GM23338 (cell line): Measurements from ENCODE around the gene NECTIN3. TPM values are rescaled to one million over a fixed set of nuclear protein-coding genes. Genes with fewer than 3 reads are reported as not detected.

ENCODE experiments used
- ATAC-seq: fragments of 200-7000 bp; cut with Tn5 transposase; 3 replicates; pipeline ENCODE4 v1.9.1; 2020
- DNase-seq: peaks from one replicate; pipeline ENCODE4 v3.0.0-alpha.2; 2015; ENCODE audit warnings: low spot score
- H2AFZ ChIP-seq: fragments of 200-600 bp; sonication (generic); 2 replicates; pipeline ENCODE4 v1.8.0; 2016; ENCODE audit warnings: antibody characterized with exemption, mild to moderate bottlenecking, moderate library complexity
- H3F3A ChIP-seq: fragments of 200-600 bp; sonication (generic); replicated peaks from 2 replicates; pipeline ENCODE4 v1.8.0; 2017; ENCODE audit warnings: antibody characterized with exemption, mixed run types, low read depth
- H3K27ac ChIP-seq: fragments of 200-600 bp; sonication (generic); 2 replicates; pipeline ENCODE4 v1.6.1; 2016; ENCODE audit warnings: low read depth
- H3K27me3 ChIP-seq: fragments of 200-600 bp; sonication (generic); 2 replicates; pipeline ENCODE4 v1.8.0; 2016; ENCODE audit warnings: mild to moderate bottlenecking, mixed run types, moderate library complexity; ENCODE audit not compliant: insufficient read depth
- H3K36me3 ChIP-seq: fragments of 200-600 bp; sonication (generic); 2 replicates; pipeline ENCODE4 v1.8.0; 2016; ENCODE audit warnings: mild to moderate bottlenecking; ENCODE audit not compliant: insufficient read depth
- H3K4me1 ChIP-seq: fragments of 200-600 bp; sonication (generic); 2 replicates; pipeline ENCODE4 v1.8.0; 2016; ENCODE audit warnings: mild to moderate bottlenecking, moderate library complexity; ENCODE audit not compliant: insufficient read depth
- H3K4me2 ChIP-seq: fragments of 200-600 bp; sonication (generic); 2 replicates; pipeline ENCODE4 v1.7.1; 2017; ENCODE audit warnings: mixed run types
- H3K4me3 ChIP-seq: fragments of 200-600 bp; sonication (generic); 2 replicates; pipeline ENCODE4 v1.6.1; 2016; ENCODE audit warnings: mixed run types
- H3K79me2 ChIP-seq: fragments of 200-600 bp; sonication (generic); replicated peaks from 2 replicates; pipeline ENCODE4 v1.8.0; 2017; ENCODE audit warnings: mild to moderate bottlenecking; ENCODE audit not compliant: insufficient read depth
- H3K9me2 ChIP-seq: fragments of 200-600 bp; sonication (generic); 2 replicates; pipeline ENCODE4 v1.8.0; 2017; ENCODE audit not compliant: insufficient read depth
- H4K20me1 ChIP-seq: fragments of 200-600 bp; sonication (generic); replicated peaks from 2 replicates; pipeline ENCODE4 v1.8.0; 2017; ENCODE audit warnings: mild to moderate bottlenecking; ENCODE audit not compliant: insufficient read depth
- H3K27ac Mint-ChIP-seq: 2 replicates; pipeline ENCODE4 v1.8.0; 2020; ENCODE audit warnings: inconsistent platforms, mild to moderate bottlenecking, moderate library complexity, mixed read lengths
- H3K27me3 Mint-ChIP-seq: 3 replicates; pipeline ENCODE4 v1.8.0; 2022; ENCODE audit warnings: low read depth, mild to moderate bottlenecking, moderate library complexity, mixed read lengths, inconsistent platforms; ENCODE audit not compliant: insufficient read depth, poor library complexity
- H3K36me3 Mint-ChIP-seq: 3 replicates; pipeline ENCODE4 v1.8.0; 2021; ENCODE audit warnings: low read depth, mild to moderate bottlenecking, inconsistent platforms, moderate library complexity, mixed read lengths
- H3K4me1 Mint-ChIP-seq: 3 replicates; pipeline ENCODE4 v1.8.0; 2020; ENCODE audit warnings: mild to moderate bottlenecking, inconsistent platforms, mixed read lengths
- H3K4me3 Mint-ChIP-seq: 3 replicates; pipeline ENCODE4 v1.8.0; 2021; ENCODE audit warnings: moderate library complexity, mild to moderate bottlenecking, inconsistent platforms, mixed read lengths
- H3K9me3 Mint-ChIP-seq: 3 replicates; pipeline ENCODE4 v1.8.0; 2020; ENCODE audit warnings: moderate library complexity, mild to moderate bottlenecking, inconsistent platforms, mixed read lengths
- CREB1 ChIP-seq: fragments of 250-450 bp; sonication (Bioruptor Pico); IDR thresholded peaks from 2 replicates; pipeline ENCODE4 v1.5.0; 2020; ENCODE audit warnings: low read depth, mild to moderate bottlenecking, moderate library complexity
- EZH2 ChIP-seq: fragments of 200-600 bp; sonication (generic); IDR thresholded peaks from one replicate; pipeline ENCODE4 v1.8.0; 2017; ENCODE audit warnings: antibody characterized with exemption, mild to moderate bottlenecking, low read depth; ENCODE audit not compliant: unreplicated experiment
- NANOG ChIP-seq: IDR thresholded peaks from 2 replicates; pipeline ENCODE4 v1.6.1; 2016; ENCODE audit warnings: antibody characterized with exemption, borderline replicate concordance
- polyA plus RNA-seq: library from polyadenylated mRNA; unstranded; fragments of >200 nt; fragmentation: Nextera tagmentation; extraction: Ambion mirVana; gene quantifications from 2 replicates; pipeline ENCODE4 v1.2.1, GENCODE V29; 2016
- total RNA-seq: library from RNA; depleted of rRNA; stranded (reverse); fragments of >200 nt; shearing (Covaris generic); gene quantifications from 2 replicates; pipeline ENCODE4 v1.2.3, GENCODE V29; 2014
- TF ChIP-seq, protein P1 (sequence below): IDR thresholded peaks from one replicate; pipeline ENCODE4 v1.6.1; 2018; ENCODE audit warnings: antibody characterized with exemption; ENCODE audit not compliant: unreplicated experiment
- TF ChIP-seq, protein P2 (sequence below): fragments of 250-450 bp; sonication (Bioruptor Pico); IDR thresholded peaks from 2 replicates; pipeline ENCODE4 v1.5.0; 2020; ENCODE audit warnings: mild to moderate bottlenecking, moderate library complexity
- TF ChIP-seq, protein P3 (sequence below), 2 experiments: fragments of 200-600 bp in 1 of 2; sonication (generic) in 1 of 2; conservative IDR thresholded peaks; 2 replicates each; pipeline versions ENCODE4 v1.5.1 to v1.6.1; 2016 to 2017; ENCODE audit warnings: antibody characterized with exemption in 2 of 2, low read depth in 2 of 2, mild to moderate bottlenecking in 2 of 2, moderate library complexity in 1 of 2

Gene NECTIN3
- total and polyA plus RNA-seq, 2 experiments from 2014 or later, result 16.0 to 48.2 TPM

DNA sequence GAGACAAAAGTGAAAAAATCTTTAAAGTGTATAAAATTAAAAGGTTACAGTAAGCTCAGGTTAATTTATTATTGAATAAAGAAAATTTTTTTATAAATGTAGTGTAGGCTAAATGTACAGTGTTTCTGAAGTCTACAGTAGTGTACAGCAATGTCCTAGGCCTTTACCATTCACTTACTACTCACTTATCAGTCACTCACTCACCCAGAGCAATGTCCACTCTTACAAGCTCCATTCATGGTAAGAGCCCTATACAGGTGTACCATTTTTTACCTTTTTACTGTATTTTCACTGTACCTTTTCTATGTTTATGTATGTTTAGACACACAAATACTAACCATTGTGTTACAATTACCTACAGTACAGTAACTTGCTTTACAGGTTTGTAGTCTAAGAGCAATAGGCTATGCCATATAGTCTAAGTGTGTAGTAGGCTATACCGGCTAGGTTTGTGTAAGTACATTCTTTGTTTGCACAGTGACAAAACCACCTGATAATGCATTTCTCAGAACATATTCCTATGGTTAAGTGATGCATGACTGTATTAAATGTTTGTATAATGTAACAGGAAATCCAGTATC lies 38.1 kb upstream of the NECTIN3 start:
- H3K27ac ChIP-seq, result no peak overlapping the region
- Mint-ChIP-seq H3K27me3 (no peaks in the 10 kb centered on the region), H3K36me3 (peaks cover 17% of the 10 kb centered on the region; the same call in 2 of the 3 replicates), H3K27ac (no peak overlapping the region), H3K4me3 (no peak overlapping the region), H3K4me1 (peaks cover 2% of the 10 kb centered on the region; the same call in 1 of the 3 replicates), H3K9me3 (peaks cover 16% of the 10 kb centered on the region)
- H4K20me1 ChIP-seq, result no peaks in the 10 kb centered on the region
- no peak for DNase-seq
- no peak for ATAC-seq
- no peak overlapping the region for H3K4me2 ChIP-seq
- no peaks in the 10 kb centered on the region for H3K9me2 ChIP-seq
- TF ChIP-seq, protein P1, sequence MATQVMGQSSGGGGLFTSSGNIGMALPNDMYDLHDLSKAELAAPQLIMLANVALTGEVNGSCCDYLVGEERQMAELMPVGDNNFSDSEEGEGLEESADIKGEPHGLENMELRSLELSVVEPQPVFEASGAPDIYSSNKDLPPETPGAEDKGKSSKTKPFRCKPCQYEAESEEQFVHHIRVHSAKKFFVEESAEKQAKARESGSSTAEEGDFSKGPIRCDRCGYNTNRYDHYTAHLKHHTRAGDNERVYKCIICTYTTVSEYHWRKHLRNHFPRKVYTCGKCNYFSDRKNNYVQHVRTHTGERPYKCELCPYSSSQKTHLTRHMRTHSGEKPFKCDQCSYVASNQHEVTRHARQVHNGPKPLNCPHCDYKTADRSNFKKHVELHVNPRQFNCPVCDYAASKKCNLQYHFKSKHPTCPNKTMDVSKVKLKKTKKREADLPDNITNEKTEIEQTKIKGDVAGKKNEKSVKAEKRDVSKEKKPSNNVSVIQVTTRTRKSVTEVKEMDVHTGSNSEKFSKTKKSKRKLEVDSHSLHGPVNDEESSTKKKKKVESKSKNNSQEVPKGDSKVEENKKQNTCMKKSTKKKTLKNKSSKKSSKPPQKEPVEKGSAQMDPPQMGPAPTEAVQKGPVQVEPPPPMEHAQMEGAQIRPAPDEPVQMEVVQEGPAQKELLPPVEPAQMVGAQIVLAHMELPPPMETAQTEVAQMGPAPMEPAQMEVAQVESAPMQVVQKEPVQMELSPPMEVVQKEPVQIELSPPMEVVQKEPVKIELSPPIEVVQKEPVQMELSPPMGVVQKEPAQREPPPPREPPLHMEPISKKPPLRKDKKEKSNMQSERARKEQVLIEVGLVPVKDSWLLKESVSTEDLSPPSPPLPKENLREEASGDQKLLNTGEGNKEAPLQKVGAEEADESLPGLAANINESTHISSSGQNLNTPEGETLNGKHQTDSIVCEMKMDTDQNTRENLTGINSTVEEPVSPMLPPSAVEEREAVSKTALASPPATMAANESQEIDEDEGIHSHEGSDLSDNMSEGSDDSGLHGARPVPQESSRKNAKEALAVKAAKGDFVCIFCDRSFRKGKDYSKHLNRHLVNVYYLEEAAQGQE, result no peak
- no peak for TF ChIP-seq NANOG
- TF ChIP-seq, protein P2, sequence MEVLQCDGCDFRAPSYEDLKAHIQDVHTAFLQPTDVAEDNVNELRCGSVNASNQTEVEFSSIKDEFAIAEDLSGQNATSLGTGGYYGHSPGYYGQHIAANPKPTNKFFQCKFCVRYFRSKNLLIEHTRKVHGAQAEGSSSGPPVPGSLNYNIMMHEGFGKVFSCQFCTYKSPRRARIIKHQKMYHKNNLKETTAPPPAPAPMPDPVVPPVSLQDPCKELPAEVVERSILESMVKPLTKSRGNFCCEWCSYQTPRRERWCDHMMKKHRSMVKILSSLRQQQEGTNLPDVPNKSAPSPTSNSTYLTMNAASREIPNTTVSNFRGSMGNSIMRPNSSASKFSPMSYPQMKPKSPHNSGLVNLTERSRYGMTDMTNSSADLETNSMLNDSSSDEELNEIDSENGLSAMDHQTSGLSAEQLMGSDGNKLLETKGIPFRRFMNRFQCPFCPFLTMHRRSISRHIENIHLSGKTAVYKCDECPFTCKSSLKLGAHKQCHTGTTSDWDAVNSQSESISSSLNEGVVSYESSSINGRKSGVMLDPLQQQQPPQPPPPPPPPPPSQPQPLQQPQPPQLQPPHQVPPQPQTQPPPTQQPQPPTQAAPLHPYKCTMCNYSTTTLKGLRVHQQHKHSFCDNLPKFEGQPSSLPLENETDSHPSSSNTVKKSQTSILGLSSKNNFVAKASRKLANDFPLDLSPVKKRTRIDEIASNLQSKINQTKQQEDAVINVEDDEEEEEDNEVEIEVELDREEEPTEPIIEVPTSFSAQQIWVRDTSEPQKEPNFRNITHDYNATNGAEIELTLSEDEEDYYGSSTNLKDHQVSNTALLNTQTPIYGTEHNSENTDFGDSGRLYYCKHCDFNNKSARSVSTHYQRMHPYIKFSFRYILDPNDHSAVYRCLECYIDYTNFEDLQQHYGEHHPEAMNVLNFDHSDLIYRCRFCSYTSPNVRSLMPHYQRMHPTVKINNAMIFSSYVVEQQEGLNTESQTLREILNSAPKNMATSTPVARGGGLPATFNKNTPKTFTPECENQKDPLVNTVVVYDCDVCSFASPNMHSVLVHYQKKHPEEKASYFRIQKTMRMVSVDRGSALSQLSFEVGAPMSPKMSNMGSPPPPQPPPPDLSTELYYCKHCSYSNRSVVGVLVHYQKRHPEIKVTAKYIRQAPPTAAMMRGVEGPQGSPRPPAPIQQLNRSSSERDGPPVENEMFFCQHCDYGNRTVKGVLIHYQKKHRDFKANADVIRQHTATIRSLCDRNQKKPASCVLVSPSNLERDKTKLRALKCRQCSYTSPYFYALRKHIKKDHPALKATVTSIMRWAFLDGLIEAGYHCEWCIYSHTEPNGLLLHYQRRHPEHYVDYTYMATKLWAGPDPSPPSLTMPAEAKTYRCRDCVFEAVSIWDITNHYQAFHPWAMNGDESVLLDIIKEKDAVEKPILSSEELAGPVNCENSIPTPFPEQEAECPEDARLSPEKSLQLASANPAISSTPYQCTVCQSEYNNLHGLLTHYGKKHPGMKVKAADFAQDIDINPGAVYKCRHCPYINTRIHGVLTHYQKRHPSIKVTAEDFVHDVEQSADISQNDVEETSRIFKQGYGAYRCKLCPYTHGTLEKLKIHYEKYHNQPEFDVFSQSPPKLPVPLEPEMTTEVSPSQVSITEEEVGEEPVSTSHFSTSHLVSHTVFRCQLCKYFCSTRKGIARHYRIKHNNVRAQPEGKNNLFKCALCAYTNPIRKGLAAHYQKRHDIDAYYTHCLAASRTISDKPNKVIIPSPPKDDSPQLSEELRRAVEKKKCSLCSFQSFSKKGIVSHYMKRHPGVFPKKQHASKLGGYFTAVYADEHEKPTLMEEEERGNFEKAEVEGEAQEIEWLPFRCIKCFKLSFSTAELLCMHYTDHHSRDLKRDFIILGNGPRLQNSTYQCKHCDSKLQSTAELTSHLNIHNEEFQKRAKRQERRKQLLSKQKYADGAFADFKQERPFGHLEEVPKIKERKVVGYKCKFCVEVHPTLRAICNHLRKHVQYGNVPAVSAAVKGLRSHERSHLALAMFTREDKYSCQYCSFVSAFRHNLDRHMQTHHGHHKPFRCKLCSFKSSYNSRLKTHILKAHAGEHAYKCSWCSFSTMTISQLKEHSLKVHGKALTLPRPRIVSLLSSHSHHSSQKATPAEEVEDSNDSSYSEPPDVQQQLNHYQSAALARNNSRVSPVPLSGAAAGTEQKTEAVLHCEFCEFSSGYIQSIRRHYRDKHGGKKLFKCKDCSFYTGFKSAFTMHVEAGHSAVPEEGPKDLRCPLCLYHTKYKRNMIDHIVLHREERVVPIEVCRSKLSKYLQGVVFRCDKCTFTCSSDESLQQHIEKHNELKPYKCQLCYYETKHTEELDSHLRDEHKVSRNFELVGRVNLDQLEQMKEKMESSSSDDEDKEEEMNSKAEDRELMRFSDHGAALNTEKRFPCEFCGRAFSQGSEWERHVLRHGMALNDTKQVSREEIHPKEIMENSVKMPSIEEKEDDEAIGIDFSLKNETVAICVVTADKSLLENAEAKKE (CRISPR knock-in tag), result no peak
- TF ChIP-seq, protein P3, sequence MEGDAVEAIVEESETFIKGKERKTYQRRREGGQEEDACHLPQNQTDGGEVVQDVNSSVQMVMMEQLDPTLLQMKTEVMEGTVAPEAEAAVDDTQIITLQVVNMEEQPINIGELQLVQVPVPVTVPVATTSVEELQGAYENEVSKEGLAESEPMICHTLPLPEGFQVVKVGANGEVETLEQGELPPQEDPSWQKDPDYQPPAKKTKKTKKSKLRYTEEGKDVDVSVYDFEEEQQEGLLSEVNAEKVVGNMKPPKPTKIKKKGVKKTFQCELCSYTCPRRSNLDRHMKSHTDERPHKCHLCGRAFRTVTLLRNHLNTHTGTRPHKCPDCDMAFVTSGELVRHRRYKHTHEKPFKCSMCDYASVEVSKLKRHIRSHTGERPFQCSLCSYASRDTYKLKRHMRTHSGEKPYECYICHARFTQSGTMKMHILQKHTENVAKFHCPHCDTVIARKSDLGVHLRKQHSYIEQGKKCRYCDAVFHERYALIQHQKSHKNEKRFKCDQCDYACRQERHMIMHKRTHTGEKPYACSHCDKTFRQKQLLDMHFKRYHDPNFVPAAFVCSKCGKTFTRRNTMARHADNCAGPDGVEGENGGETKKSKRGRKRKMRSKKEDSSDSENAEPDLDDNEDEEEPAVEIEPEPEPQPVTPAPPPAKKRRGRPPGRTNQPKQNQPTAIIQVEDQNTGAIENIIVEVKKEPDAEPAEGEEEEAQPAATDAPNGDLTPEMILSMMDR (conservative IDR thresholded peaks at IDR 0.05; ENCODE audit: low read depth in 2 of 2), result no peak
- TF ChIP-seq CREB1 (CRISPR knock-in tag), result no peak
- TF ChIP-seq EZH2, result no peak
- no peaks in the 10 kb centered on the region; the same call in 1 of the 2 replicates for H3K36me3 ChIP-seq
- no peaks in the 10 kb centered on the region for H3F3A ChIP-seq
- H3K27me3 ChIP-seq, result no peaks in the 10 kb centered on the region
- no peaks in the 10 kb centered on the region for H3K79me2 ChIP-seq
- H3K4me1 ChIP-seq, result no peaks in the 10 kb centered on the region; the same call in 1 of the 2 replicates
- H2AFZ ChIP-seq, result no peak overlapping the region
- H3K4me3 ChIP-seq, result no peak overlapping the region
